ENCODE data around the gene HERPUD1. TPM values are rescaled to one million over a fixed set of nuclear protein-coding genes. Genes with fewer than 3 reads are reported as not detected.
A peak's percentile ranks its signal among the peaks of the same experiment; 100 is the strongest.

HERPUD1 gene
- total and polyA plus RNA-seq, 2 of the 13 experiments (the other 11 are each of a cell fraction or from before 2014, with no cell fraction given), result 96.2 to 323 TPM

GRCh38 chr16:56988161-56988947 is 56.4 kb downstream of the HERPUD1 start (continued):
- TF ChIP-seq SATB2 (CRISPR knock-in tag; IDR thresholded peaks at IDR 0.05), result no peak
- 0 out of 2 replicates have a peak, but pooled peaks have one; percentile 7 for TF ChIP-seq CTCF (CRISPR knock-in tag; IDR thresholded peaks at IDR 0.05)
- no peak for TF ChIP-seq ZNF451 (CRISPR knock-in tag; IDR thresholded peaks at IDR 0.05)
- TF ChIP-seq NR2F6 (IDR thresholded peaks at IDR 0.05), result no peak
- TF ChIP-seq NR2F6 (CRISPR knock-in tag; IDR thresholded peaks at IDR 0.05), result no peak
- peak; percentile 12 for TF ChIP-seq TEAD3 (CRISPR knock-in tag; optimal IDR thresholded peaks at IDR 0.05; ENCODE audit: borderline replicate concordance)
- TF ChIP-seq DBP (CRISPR knock-in tag; IDR thresholded peaks at IDR 0.05; ENCODE audit: not compliant biosample characterization), result no peak

- Histone ChIP-seq H3K4me2 (ENCODE audit: low read depth, low read length) (peak within 1 kb of the TSS; percentile 92), H3K79me2 (ENCODE audit: insufficient read depth, low read length) (no peaks in the 10 kb centered on the region), H4K20me1 (ENCODE audit: insufficient read depth, low read length) (no peaks in the 10 kb centered on the region), H3K9ac (ENCODE audit: insufficient read depth, low read depth, low read length) (peak within 1 kb of the TSS; percentile 48), H3K9me3 (ENCODE audit: low read length) (no peaks in the 10 kb centered on the region), H2AFZ (ENCODE audit: low read length) (no peak within 1 kb of the TSS), H3K27ac (ENCODE audit: extremely low read length, insufficient read depth, low read length) (no peak within 1 kb of the TSS), H3K4me1 (ENCODE audit: insufficient read depth, low read length) (peaks cover 66% of the 10 kb centered on the region), H3K4me3 (replicated peaks in 1 of 3; ENCODE audit: insufficient read depth in 1 of 3, low read depth in 2 of 3, low read length in 3 of 3) (peak within 1 kb of the TSS; percentile 82 to 87 (median 85)), H3K36me3 (replicated peaks in 1 of 2; ENCODE audit: control insufficient read depth in 1 of 2, insufficient read depth in 2 of 2, low read length in 2 of 2) (no peaks in the 10 kb centered on the region), H3K27me3 (ENCODE audit: control insufficient read depth in 1 of 2, insufficient read depth in 2 of 2, low read length in 2 of 2) (peaks cover 3 to 39% of the 10 kb centered on the region in 2 experiments)
- intact Hi-C loops (cut with micrococcal nuclease; ENCODE audit: unreplicated experiment) (no loop called here), in situ Hi-C loops (cut with HindIII; ENCODE audit: extremely low pct_ligation_motif_present, low pct_unique_long_range_greater_than_20kb) (no loop called here)
- BruUV-seq (replicated peaks), result no TSS peak
- ChIA-PET POLR2A (interaction anchor here (0.6 to 2.7 kb wide), 11 partner anchors 10 to 58 kb away, joined by 3 to 12 read pairs (median 4); no protein-coding TSS in a partner anchor), CTCF (ENCODE audit: low intra/inter-chr PET ratio, low total read pairs) (interaction anchor here (1.2 kb wide), 1 partner anchor 24 kb away, joined by 4 read pairs; no protein-coding TSS in a partner anchor)
- 4% methylated on average over 52 of the region's 64 CpGs for WGBS (ENCODE audit: low lambda C conversion rate)
- FAIRE-seq, result no peak
- ATAC-seq, result peak; percentile 88
- DNase-seq (ENCODE audit: low spot score), result peak; percentile 52
- TF ChIP-seq ZSCAN12 (CRISPR knock-in tag; IDR thresholded peaks at IDR 0.05) (no peak), CENPT (CRISPR knock-in tag; IDR thresholded peaks at IDR 0.05; ENCODE audit: low read depth) (no peak), ZNF616 (CRISPR knock-in tag; IDR thresholded peaks at IDR 0.05; ENCODE audit: low read depth) (no peak), ZNF737 (CRISPR knock-in tag; IDR thresholded peaks at IDR 0.05; ENCODE audit: borderline replicate concordance) (0 out of 2 replicates have a peak, but pooled peaks have one; percentile 62), ZNF75D (CRISPR knock-in tag; IDR thresholded peaks at IDR 0.05; ENCODE audit: borderline replicate concordance) (no peak), TIGD3 (CRISPR knock-in tag; IDR thresholded peaks at IDR 0.05; ENCODE audit: borderline replicate concordance) (no peak), HNF4A (CRISPR knock-in tag; IDR thresholded peaks at IDR 0.05) (peak; percentile 30), ZNF556 (CRISPR knock-in tag; IDR thresholded peaks at IDR 0.05; ENCODE audit: borderline replicate concordance) (no peak), ZNF607 (CRISPR knock-in tag; IDR thresholded peaks at IDR 0.05; ENCODE audit: borderline replicate concordance) (peak; percentile 25; the same call in 1 of the 2 replicates), KDM6A (CRISPR knock-in tag; IDR thresholded peaks at IDR 0.05; ENCODE audit: low read depth) (no peak), SATB2 (CRISPR knock-in tag; IDR thresholded peaks at IDR 0.05) (0 out of 2 replicates have a peak, but pooled peaks have one; percentile 78)
These were observed 57.3 kb downstream of the HERPUD1 start, which contains the start of gene NLRC5 for GRCh38 chr16:56988948-56989945. TSS of gene NLRC5 (plus strand) at chr16:56989557. CDS start at chr16:57020713, 31,156 bp downstream.
